ENCODE measurements around the gene TMEM245.

- TF ChIP-seq CTCF (IDR thresholded peaks at IDR 0.05; ENCODE audit: low read depth, low read length) (no peak), POLR2A (IDR thresholded peaks at IDR 0.05; ENCODE audit: extremely low read depth, insufficient read length) (no peak)
Measured at GRCh38 chr9:109114670-109115069, 5.1 kb downstream of the TMEM245 start.
